K562 (cell line): ENCODE measurements around the gene PCDHGA5. TPM values are rescaled to one million over a fixed set of nuclear protein-coding genes. Genes with fewer than 3 reads are reported as not detected.
"Not testable (repeated sequence)": the region's sequence is repeated elsewhere in the genome, so short reads cannot be mapped to it uniquely, and the experiment has no call there.

Experiments
- ATAC-seq: fragments of 200-7000 bp; cut with Tn5 transposase; 3 replicates; pipeline ENCODE4 v1.9.1; 2020; ENCODE audit warnings: moderate library complexity
- BruUV-seq: library from RNA; stranded (reverse); fragments of 400-500 nt; replicated peaks from 2 replicates; lab custom pipeline; 2021; lab: Mats Ljungman, UMichigan
- CTCF ChIA-PET: fragments of 300-600 bp; formaldehyde crosslinking; extraction: SDS; loops from one replicate; lab custom pipeline; 2021; ENCODE audit warnings: low intra/inter-chr PET ratio; lab: Yijun Ruan, JAX
- POLR2A ChIA-PET: fragments of 300-600, 350-650 bp; sonication (Branson Sonifier 250); formaldehyde crosslinking; extraction: SDS; loops from one replicate; lab custom pipeline; 2021; ENCODE audit warnings: antibody characterized with exemption, inconsistent platforms; lab: Yijun Ruan, JAX
- DNase-seq, 4 experiments: peaks; one replicate each; pipeline versions ENCODE4 v3.0.0 to v3.0.0-alpha.2; 2011 to 2018; ENCODE audit warnings: low spot score in 3 of 4, mixed read lengths in 3 of 4; ENCODE audit errors: extremely low read depth in 1 of 4
- FAIRE-seq: peaks from 2 replicates; lab custom pipeline; 2011; peaks lifted over from hg19 to GRCh38; lab: Jason Lieb, UNC
- H2AFZ ChIP-seq: 2 replicates; pipeline ENCODE4 v1.6.0; 2011; ENCODE audit warnings: low read depth, low read length, control low read depth, inconsistent platforms
- H3K27ac ChIP-seq: fragments of 200-600 bp; 3 replicates; pipeline ENCODE4 v1.8.0; 2011; ENCODE audit warnings: low read depth, mild to moderate bottlenecking, control low read depth, inconsistent platforms, low read length, moderate library complexity, mixed read lengths; ENCODE audit errors: extremely low read depth
- H3K27me3 ChIP-seq, 2 experiments: fragments of 300-600 bp in 1 of 2; 2 replicates in 1 of 2; 3 replicates in 1 of 2; pipeline versions ENCODE4 v1.6.0 to v1.8.0; 2011; ENCODE audit warnings: inconsistent platforms in 2 of 2, low read length in 2 of 2, mild to moderate bottlenecking in 1 of 2, mixed read lengths in 1 of 2, moderate library complexity in 1 of 2; ENCODE audit not compliant: control insufficient read depth in 2 of 2, insufficient read depth in 2 of 2
- H3K36me3 ChIP-seq: fragments of 300-600 bp; 3 replicates; pipeline ENCODE4 v1.8.0; 2011; ENCODE audit warnings: mild to moderate bottlenecking, low read length, inconsistent platforms; ENCODE audit not compliant: control insufficient read depth, insufficient read depth
- H3K4me1 ChIP-seq, 2 experiments: fragments of 200-600 bp in 1 of 2; replicated peaks in 1 of 2; 2 replicates in 1 of 2; 3 replicates in 1 of 2; pipeline versions ENCODE4 v1.5.1 to v1.8.0; 2011; ENCODE audit warnings: inconsistent platforms in 2 of 2, low read length in 2 of 2, mild to moderate bottlenecking in 1 of 2, mixed read lengths in 1 of 2, moderate library complexity in 1 of 2; ENCODE audit not compliant: control insufficient read depth in 2 of 2, insufficient read depth in 2 of 2
- H3K4me2 ChIP-seq: 2 replicates; pipeline ENCODE4 v1.6.1; 2011; ENCODE audit warnings: low read length, control low read depth, inconsistent platforms, mixed read lengths; ENCODE audit not compliant: insufficient read depth
- H3K4me3 ChIP-seq: fragments of 200-600 bp; sonication (generic), shearing (Covaris generic); 2 replicates; pipeline ENCODE4 v1.5.1; 2016; ENCODE audit warnings: control low read depth, inconsistent platforms
- H3K79me2 ChIP-seq: fragments of 200-600 bp; 3 replicates; pipeline ENCODE4 v1.8.0; 2011; ENCODE audit warnings: low read length, inconsistent platforms; ENCODE audit not compliant: control insufficient read depth, insufficient read depth
- H3K9ac ChIP-seq, 2 experiments: 2 replicates each; pipeline versions ENCODE4 v1.6.0 to v1.6.1; 2011; ENCODE audit warnings: low read depth in 2 of 2, low read length in 2 of 2, control low read depth in 1 of 2, inconsistent platforms in 1 of 2, mild to moderate bottlenecking in 1 of 2, mixed read lengths in 1 of 2; ENCODE audit not compliant: insufficient read depth in 1 of 2
- H3K9me1 ChIP-seq: one replicate; pipeline ENCODE4 v1.6.0; 2011; ENCODE audit warnings: inconsistent platforms, mild to moderate bottlenecking, low read length, moderate library complexity; ENCODE audit not compliant: control insufficient read depth, insufficient read depth
- H3K9me3 ChIP-seq: replicated peaks from 2 replicates; pipeline ENCODE4 v1.5.1; 2011; ENCODE audit warnings: low read depth, low read length, inconsistent platforms; ENCODE audit not compliant: control insufficient read depth, insufficient read depth
- H4K20me1 ChIP-seq: replicated peaks from 2 replicates; pipeline ENCODE4 v1.6.1; 2011; ENCODE audit warnings: low read length, inconsistent platforms, mixed read lengths; ENCODE audit not compliant: control insufficient read depth, insufficient read depth
- CTCF ChIP-seq, 3 experiments: IDR thresholded peaks in 2 of 3; conservative IDR thresholded peaks in 1 of 3; 2 replicates each; pipeline ENCODE4 v1.5.1; 2011 to 2012; ENCODE audit warnings: low read length in 3 of 3, mild to moderate bottlenecking in 3 of 3, control low read depth in 2 of 3, improper control_type of control experiment in 1 of 3, inconsistent platforms in 1 of 3, low read depth in 1 of 3, mixed read lengths in 1 of 3, moderate library complexity in 1 of 3; ENCODE audit not compliant: insufficient read depth in 2 of 3
- NRF1 ChIP-seq, 2 experiments: fragments of 450-650 bp; IDR thresholded peaks in 1 of 2; conservative IDR thresholded peaks in 1 of 2; 2 replicates each; pipeline ENCODE4 v1.6.1; 2014; ENCODE audit warnings: mild to moderate bottlenecking in 2 of 2
- RAD21 ChIP-seq, 2 experiments: fragments of 250-450 bp in 1 of 2; fragments of 450-650 bp in 1 of 2; sonication (Bioruptor Pico) in 1 of 2; formaldehyde crosslinking in 1 of 2; IDR thresholded peaks in 1 of 2; conservative IDR thresholded peaks in 1 of 2; 2 replicates each; pipeline versions ENCODE4 v1.4.0 to v1.8.0; 2020 to 2022; ENCODE audit warnings: mild to moderate bottlenecking in 2 of 2, moderate library complexity in 1 of 2
- WGBS: fragments of 100-300 bp; shearing (Covaris generic); methylation state at CpG from one replicate; pipeline ENCODE4 v1.1.6; 2016; ENCODE audit warnings: low coverage, mixed read lengths; ENCODE audit not compliant: insufficient coverage; ENCODE audit errors: missing lambda C conversion rate; 5-methylcytosine and 5-hydroxymethylcytosine counted together
- in situ Hi-C: fragments of 300-500 bp; cut with MboI; formaldehyde crosslinking; loops from 4 replicates; pipeline ENCODE4 v1.15.0; 2018; ENCODE audit warnings: inconsistent platforms, mixed read lengths
- intact Hi-C: fragments of 100-400 bp; cut with micrococcal nuclease; formaldehyde crosslinking; loops from 2 replicates; pipeline ENCODE4 v1.14.2; 2022
- polyA plus RNA-seq, 8 experiments: library from polyadenylated mRNA; depleted of rRNA in 4 of 8; stranded (reverse) in 5 of 8; unstranded in 3 of 8; fragments of >200 nt; fragmentation: Nextera tagmentation in 2 of 8; fragmentation: Illumina TruSeq in 1 of 8; extraction: Ambion mirVana in 2 of 8; extraction: Trizol in 1 of 8; gene quantifications; 2 replicates each; pipeline versions ENCODE4 v1.2.1 to v1.2.3, GENCODE V29; 2011 to 2014; ENCODE audit warnings: inconsistent platforms in 1 of 8, missing spikeins in 1 of 8
- total RNA-seq, 7 experiments: library from RNA; depleted of rRNA in 6 of 7; stranded (reverse); fragments of >200 nt in 6 of 7; fragmentation: Illumina TruSeq in 2 of 7; extraction: Trizol in 2 of 7; gene quantifications; 2 replicates each; pipeline versions ENCODE4 v1.2.1 to v1.2.3, GENCODE V29; 2011 to 2021; ENCODE audit warnings: low replicate concordance in 1 of 7

PCDHGA5 gene
- total and polyA plus RNA-seq, 9 of the 15 experiments (the other 6 are each of a cell fraction or from before 2014, with no cell fraction given), result 0.01 to 0.18 (median 0.12) TPM; not detected in 1

DNA sequence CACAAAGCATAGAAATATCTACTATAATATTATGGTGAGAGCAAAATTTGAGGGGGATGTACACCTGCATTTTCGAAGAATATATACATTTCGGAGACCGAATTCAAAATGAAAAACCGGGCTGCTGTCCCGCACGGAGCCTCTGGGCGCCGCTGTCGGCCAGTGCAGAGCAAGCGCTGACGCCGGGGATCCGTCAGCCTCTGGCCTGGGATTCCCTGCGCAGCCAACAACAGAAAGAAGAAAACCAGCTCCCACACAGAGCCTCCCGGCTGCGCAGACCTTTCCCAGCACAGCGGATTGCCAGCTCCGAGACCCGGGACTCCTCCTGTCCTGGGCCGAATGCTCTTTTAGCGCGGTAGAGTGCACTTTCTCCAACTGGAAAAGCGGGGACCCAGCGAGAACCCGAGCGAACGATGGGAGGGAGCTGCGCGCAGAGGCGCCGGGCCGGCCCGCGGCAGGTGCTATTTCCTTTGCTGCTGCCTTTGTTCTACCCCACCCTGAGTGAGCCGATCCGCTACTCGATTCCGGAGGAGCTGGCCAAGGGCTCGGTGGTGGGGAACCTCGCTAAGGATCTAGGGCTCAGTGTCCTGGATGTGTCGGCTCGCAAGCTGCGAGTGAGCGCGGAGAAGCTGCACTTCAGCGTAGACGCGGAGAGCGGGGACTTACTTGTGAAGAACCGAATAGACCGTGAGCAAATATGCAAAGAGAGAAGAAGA lies 44.0 kb downstream of the PCDHGA5 start, which contains the start of gene PCDHGB6:
Gene PCDHGB6 (plus strand): TSS at position 232 of the 716 bp plus-strand sequence. CDS start 182 bp downstream, at position 414.
- ATAC-seq (peak; percentile 88), DNase-seq (peak; percentile 25 to 41 (median 34))
- H3K27ac ChIP-seq, H3K4me3 ChIP-seq, H3K9me1 ChIP-seq, H2AFZ ChIP-seq, H3K9ac ChIP-seq, H4K20me1 ChIP-seq, H3K4me2 ChIP-seq, H3K36me3 ChIP-seq, in situ Hi-C loops, H3K9me3 ChIP-seq, intact Hi-C loops, BruUV-seq, H3K79me2 ChIP-seq, FAIRE-seq: not testable (repeated sequence)
- CTCF ChIA-PET, result interaction anchor here (0.7 to 1.0 kb wide), 3 partner anchors 81 to 156 kb away, joined by 3 to 4 read pairs (median 3); partner anchors contain the start of gene PCDHGC5
- POLR2A ChIA-PET, result interaction anchor here (0.5 kb wide), 1 partner anchor 232 kb away, joined by 3 read pairs; no protein-coding TSS in a partner anchor
- 36% methylated on average over 41 of the region's 51 CpGs for WGBS
- TF ChIP-seq NRF1 (conservative IDR thresholded peaks at IDR 0.05 in 1 of 2, IDR thresholded peaks at IDR 0.05 in 1 of 2) (peak; percentile 40 to 49; a peak in 2 of 4 replicates), RAD21 (CRISPR knock-in tag; conservative IDR thresholded peaks at IDR 0.05 in 1 of 2, IDR thresholded peaks at IDR 0.05 in 1 of 2) (peak in 1 of 2 experiments; percentile 46; a peak in 2 of 4 replicates), CTCF (IDR thresholded peaks at IDR 0.05 in 2 of 3, conservative IDR thresholded peaks at IDR 0.05 in 1 of 3; ENCODE audit: insufficient read depth in 2 of 3, low read depth in 1 of 3, low read length in 3 of 3) (peak; percentile 54 to 71 (median 58))
- Histone ChIP-seq H3K4me1 (peaks cover 0 to 12% of the 10 kb centered on the region in 2 experiments; a peak in 3 of 5 replicates), H3K27me3 (peaks cover 3 to 29% of the 10 kb centered on the region in 2 experiments; a peak in 3 of 5 replicates)
